GM18511 (cell line): ENCODE results near the gene PGPEP1.
"Not testable (repeated sequence)": the region's sequence is repeated elsewhere in the genome, so short reads cannot be mapped to it uniquely, and the experiment has no call there.

Experiments used
- ATAC-seq: cut with Tn5 transposase; IDR thresholded peaks from one replicate; pipeline ENCODE4 v1.9.1; 2021; ENCODE audit warnings: mild to moderate bottlenecking, moderate library complexity; ENCODE audit not compliant: unreplicated experiment

Gene PGPEP1

DNA sequence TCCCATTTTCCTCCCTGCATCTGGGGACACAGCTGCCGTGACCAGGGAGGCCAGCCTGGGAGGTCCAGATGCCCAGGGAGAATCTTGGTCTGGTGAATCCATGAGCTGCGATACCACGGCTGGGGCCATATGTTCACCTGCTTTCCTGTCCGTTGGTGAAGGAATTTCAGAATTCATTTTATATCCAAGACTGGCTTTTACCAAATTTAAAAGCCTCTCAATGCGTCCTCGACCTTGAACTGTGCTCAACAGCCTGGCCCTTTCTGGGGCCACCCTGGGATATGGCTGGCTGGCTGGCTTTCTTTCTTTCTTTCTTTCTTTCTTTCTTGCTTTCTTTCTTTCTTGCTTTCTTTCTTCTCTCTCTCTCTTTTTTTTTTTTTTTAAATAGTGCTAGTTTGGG lies 23.4 kb downstream of the PGPEP1 start:
- no peak for ATAC-seq

DNA sequence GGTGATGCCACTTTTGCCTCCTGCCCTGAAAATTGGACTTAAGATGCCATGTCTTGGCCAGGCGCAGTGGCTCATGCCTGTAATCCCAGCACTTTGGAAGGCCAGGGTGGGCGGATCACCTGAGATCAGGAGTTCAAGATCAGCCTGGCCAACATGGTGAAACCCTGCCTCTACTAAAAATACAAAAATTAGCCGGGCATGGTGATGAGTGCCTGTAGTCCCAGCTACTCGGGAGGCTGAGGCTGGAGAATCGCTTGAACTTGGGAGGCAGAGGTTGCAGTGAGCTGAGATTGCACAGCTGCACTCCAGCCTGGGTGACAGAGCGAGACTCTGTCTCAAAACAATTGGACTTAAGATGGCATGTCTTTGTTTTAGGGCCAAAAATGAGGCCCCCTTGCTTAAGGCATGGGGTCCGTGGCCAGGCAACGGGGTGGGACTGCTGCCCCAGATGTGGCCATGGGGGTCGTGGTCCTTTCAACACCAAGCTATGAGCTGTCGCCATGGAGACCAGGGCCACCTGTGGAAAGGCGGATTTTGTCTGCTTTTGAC lies 24.0 kb downstream of the PGPEP1 start:
- ATAC-seq: not testable (repeated sequence)

DNA sequence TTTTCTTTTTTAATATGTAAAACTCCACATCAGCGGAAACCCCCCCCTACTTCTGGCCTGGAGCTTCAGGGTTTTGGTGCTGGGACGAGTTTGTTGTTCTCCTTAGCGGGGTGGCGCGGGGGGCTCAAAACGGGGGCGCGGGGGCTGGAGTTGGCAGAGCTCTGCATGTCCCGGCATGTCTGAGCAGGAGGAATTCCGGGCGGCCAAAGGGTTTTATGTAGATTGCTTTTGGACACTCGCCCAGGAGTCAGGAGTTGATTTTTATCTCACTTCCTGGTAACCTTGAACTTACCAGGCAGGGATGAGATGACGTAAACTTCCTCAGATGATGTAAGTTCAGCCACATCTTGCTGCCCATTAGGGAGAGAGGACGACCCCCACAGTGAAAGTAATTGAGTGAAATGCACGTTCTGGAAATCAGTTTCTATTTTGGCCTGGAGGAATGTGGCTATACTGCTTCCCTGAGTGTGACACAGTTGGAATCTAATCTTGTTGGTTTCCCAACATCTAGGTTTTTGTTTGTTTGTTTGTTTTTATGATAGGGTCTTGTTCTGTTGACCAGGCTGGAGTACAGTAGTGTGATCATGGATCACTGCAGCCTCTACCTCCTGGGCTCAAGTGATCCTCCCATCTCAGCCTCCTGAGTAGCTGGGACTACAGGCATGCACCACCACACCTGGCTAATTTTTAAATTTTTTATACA lies 24.6 kb downstream of the PGPEP1 start:
- no peak for ATAC-seq

GRCh38 chr19:18366021-18366435 lies 25.6 kb downstream of the PGPEP1 start:
- no peak for ATAC-seq

DNA sequence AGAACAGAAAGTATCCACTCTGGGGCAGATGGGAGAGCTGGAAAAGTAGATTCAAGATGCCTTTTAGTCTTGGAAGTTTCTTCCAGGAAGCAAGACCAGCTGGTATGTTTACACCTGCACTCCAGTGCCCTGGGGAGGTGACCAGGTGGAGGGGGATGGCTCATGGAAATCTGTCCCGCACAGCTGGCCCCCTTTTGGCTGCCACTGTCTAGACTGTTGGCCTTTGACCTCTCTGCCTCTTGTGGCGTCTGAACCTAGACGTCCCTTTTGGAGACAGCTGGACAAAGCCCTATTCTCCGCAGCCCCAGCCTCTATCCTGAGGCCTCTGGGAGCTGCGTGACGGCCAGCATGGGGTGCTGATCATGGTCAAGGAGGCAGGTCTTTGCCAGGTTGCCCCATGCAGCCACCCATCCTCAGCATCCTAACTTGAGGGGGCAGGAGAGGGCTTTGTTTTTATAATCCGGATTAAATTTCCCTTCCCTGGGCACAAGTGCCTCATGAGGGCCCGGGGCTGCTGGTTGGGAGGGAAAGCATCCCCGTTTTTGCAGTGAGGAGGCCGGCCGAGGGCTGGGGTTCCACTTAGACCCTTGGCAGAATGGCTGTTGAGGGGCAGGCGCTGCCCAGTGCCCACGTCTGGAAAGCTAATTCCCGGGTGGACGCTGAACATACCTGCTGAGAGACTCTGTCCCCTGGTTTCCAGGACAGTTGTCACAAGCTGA lies 28.3 kb downstream of the PGPEP1 start:
- ATAC-seq: no peak

GRCh38 chr19:18373407-18373891 lies 33.1 kb downstream of the PGPEP1 start:
- ATAC-seq: no peak

DNA sequence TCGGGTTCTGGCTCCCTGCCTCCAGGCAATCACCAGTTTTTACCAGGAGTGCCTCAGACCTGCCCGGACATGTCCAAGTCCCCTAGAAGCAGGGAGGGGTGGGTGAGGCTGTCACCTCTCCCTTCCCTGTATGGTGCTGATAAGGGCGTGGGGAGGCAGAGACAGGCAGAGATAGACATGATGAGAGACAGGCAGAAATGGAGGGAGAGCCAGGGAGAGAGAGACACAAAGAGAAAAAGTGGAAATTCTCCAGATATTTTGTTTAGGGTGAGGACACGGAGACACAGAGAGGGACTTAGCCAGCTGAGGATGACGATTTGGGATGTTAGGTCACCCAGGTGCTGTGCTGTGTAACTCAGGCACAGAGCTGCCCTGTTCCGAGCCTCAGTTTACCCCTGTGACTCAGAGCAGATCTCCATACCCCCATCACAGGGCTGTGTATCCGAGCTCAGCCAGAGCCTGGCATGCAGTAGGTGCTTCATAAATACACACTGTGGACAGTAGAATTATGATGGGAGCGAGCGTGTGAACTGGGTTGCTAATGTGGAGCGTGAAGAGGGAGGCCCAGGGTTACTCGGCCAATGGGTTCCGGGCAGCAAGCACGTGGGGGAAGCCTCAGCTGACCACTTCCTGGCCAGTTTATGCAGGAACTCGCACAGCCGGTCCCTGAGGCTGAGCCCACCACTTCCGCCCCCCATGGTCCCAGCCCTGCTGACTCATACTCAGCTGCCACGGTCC lies 33.7 kb downstream of the PGPEP1 start:
- peak; percentile 88 for ATAC-seq

DNA sequence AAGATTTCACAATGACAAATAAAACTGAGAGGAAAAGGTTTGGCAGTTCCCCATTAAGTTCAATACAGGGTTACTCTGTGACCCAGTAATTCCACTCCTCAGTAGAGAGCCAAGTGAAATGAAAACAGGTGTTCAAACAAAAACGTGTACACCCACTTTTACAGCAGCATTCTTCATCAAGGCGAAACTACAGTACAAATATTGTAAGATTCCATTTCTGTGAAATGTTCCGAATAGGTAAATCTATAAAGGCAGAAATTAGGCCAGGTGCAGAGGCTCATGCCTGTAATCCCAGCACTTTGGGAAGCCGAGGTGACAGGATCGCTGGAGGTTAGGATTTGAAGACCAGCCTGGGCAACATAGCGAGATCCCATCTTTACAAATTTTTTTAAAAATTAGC lies 36.6 kb downstream of the PGPEP1 start:
- no peak for ATAC-seq

- ATAC-seq: no peak
These were observed 39.7 kb downstream of the PGPEP1 start for GRCh38 chr19:18379803-18380747.

- no peak for ATAC-seq
These were observed 40.4 kb downstream of the PGPEP1 start for GRCh38 chr19:18380843-18381242.

DNA sequence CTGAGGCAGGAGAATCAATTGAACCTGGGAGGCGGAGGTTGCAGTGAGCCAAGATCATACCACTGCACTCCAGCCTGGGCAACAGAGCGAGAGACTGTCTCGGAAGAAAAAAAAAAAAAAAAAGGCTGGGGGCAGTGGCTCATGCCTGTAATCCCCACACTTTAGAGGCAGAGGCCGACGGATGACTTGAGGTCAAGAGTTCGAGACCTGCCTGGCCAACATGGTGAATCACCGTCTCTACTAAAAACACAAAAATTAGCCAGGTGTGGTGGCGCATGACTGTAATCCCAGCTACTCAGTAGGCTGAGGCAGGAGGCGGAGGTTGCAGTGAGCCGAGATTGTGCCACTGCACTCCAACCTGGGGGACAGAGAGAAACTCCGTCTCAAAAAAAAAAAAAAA lies 43.2 kb downstream of the PGPEP1 start:
- not testable (repeated sequence) for ATAC-seq

GRCh38 chr19:18384775-18385174 lies 44.4 kb downstream of the PGPEP1 start:
- no peak for ATAC-seq

DNA sequence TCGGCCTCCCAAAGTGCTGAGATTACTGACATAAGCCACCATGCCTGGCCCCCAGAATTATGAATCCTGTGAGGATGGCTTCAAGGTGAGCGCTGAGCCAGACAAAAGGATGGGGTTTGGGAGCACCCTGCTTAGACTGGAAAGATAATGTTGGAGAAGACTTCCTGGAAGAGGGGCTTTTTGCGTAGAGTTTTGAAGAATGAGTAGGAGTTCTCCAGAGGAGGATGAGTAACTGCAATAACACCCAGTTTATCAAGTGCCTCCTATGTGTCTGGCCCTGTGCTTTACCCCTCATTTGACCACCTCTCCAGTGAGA lies 44.9 kb downstream of the PGPEP1 start:
- no peak for ATAC-seq

GRCh38 chr19:18385675-18386542 lies 45.5 kb downstream of the PGPEP1 start, which contains the start of gene GDF15:
GDF15 (plus strand) TSS chr19:18386158; CDS start chr19:18386190, 32 bp downstream.
- ATAC-seq: no peak

DNA sequence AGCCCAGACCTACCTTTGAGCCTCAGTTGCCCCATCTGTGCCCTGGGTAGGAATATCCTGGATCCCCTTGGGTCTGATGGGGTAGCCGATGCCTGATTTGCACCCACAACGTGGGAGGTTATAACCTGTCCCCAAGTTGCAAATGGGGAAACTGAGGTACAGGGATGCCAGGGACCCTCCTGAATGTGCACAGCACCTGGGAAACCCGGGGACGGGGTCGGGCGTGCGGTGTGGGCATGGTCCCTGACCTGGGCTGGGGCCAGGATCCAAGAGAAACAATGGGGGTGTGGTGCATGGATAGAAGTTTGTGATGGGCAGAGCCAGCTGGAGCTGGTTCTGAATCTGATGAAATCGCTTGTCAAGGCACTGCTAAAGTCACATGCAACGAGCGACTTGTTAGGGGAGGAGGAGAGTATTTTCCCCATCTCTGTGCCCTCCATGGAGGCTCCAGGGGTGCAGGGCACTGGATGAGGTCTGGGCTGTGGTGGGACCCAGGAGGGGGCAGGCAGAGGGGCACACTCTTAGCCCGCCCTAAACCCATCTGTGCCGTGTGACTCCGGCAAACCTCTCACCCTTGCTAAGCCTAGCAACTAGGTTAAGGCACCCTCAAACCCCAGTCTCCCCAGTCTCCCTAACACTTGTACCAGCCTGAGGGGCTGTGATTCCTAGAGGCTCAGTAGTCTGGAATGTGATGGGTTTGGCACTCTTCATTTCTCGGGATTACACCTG lies 46.3 kb downstream of the PGPEP1 start:
- no peak for ATAC-seq

DNA sequence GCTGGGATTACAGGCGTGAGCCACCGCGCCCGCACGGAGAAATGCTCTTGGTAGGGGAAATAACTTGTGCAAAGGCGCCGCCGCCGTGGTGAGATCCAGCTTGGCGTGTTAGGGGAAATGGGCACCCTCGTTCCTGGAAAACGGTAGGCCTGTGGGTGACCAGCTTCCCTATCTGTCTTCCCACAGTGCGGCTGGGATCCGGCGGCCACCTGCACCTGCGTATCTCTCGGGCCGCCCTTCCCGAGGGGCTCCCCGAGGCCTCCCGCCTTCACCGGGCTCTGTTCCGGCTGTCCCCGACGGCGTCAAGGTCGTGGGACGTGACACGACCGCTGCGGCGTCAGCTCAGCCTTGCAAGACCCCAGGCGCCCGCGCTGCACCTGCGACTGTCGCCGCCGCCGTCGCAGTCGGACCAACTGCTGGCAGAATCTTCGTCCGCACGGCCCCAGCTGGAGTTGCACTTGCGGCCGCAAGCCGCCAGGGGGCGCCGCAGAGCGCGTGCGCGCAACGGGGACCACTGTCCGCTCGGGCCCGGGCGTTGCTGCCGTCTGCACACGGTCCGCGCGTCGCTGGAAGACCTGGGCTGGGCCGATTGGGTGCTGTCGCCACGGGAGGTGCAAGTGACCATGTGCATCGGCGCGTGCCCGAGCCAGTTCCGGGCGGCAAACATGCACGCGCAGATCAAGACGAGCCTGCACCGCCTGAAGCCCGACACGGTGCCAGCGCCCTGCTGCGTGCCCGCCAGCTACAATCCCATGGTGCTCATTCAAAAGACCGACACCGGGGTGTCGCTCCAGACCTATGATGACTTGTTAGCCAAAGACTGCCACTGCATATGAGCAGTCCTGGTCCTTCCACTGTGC lies 47.9 kb downstream of the PGPEP1 start:
- ATAC-seq: peak; percentile 74

GRCh38 chr19:18388960-18389725 lies 48.7 kb downstream of the PGPEP1 start:
- no peak for ATAC-seq
